OCI-LY7 (cell line): ENCODE results near the gene SRL.

Experiments used
- EZH2phosphoT487 ChIP-seq: fragments of 200-600 bp; sonication (generic); IDR thresholded peaks from 2 replicates; pipeline ENCODE4 v1.6.1; 2018; ENCODE audit warnings: low read depth, borderline replicate concordance, mild to moderate bottlenecking, mixed run types, antibody characterized with exemption, low read length, moderate library complexity, mixed read lengths
- TF ChIP-seq, protein P1 (sequence below): fragments of 200-600 bp; sonication (generic); conservative IDR thresholded peaks from 2 replicates; pipeline ENCODE4 v1.5.1; 2014; ENCODE audit warnings: mild to moderate bottlenecking, antibody characterized with exemption, low read length, moderate library complexity, mixed read lengths

DNA sequence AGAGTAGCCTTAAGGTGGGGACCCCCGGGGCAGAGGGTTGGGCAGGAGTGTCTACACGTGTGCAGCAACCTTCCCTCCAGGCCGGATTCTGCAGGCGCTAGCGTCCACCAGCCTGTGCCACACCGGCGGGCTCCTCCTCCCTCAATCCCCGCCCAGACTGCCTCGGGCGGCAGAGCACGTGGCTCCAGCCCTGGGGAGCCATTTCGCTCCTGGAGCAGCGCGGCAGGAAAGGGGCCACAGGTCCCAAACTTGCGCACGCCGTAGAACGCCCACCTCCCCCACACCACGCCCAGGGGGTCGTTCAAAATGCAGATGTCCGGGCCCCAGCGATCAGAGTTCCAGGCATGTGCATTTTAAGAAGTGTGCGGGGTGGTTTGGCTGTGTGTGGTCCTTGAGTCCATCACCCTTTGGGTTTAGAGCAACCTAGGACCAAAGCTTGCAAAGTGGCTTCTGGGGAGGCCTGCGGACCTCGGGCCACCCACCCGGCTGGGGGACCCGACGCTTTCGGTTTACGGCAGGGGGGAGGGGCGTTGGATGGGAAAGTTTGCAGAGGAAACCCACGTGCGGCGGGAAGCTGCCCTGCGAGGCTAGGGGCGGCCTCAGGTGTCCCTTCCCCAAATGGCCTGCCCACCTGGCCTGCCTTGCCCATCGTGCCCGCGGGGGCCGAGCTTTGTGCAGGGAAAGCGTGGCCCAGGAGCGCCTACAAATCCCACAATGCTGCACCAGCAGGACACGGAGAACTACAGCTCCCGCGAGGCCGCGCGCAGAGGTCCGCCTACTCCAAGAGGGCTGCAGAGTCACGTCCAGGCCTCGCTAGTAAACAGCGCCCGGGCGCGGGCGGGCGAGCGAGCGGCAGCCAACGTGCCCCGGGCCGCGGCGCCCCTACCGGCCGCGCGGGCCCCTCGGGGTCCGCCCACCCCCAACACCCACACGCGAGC is 29.6 kb upstream of the SRL start:
- TF ChIP-seq EZH2phosphoT487 = no peak
- TF ChIP-seq, protein P1, sequence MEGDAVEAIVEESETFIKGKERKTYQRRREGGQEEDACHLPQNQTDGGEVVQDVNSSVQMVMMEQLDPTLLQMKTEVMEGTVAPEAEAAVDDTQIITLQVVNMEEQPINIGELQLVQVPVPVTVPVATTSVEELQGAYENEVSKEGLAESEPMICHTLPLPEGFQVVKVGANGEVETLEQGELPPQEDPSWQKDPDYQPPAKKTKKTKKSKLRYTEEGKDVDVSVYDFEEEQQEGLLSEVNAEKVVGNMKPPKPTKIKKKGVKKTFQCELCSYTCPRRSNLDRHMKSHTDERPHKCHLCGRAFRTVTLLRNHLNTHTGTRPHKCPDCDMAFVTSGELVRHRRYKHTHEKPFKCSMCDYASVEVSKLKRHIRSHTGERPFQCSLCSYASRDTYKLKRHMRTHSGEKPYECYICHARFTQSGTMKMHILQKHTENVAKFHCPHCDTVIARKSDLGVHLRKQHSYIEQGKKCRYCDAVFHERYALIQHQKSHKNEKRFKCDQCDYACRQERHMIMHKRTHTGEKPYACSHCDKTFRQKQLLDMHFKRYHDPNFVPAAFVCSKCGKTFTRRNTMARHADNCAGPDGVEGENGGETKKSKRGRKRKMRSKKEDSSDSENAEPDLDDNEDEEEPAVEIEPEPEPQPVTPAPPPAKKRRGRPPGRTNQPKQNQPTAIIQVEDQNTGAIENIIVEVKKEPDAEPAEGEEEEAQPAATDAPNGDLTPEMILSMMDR = peak; percentile 34; the same call in 1 of the 2 replicates
